Astrocyte of the spinal cord (primary cell): ENCODE measurements around the gene CAMTA1.

Experiments used
- DNase-seq: peaks from one replicate; pipeline ENCODE4 v3.0.0; 2011; ENCODE audit warnings: low read depth, low spot score
- H3K4me3 ChIP-seq: 2 replicates; pipeline ENCODE4 v1.5.1; 2011; ENCODE audit warnings: low read depth, mild to moderate bottlenecking, low read length, moderate library complexity
- CTCF ChIP-seq: IDR thresholded peaks from 2 replicates; pipeline ENCODE4 v1.5.1; 2012; ENCODE audit warnings: low read depth, mild to moderate bottlenecking, low read length, inconsistent platforms
- in situ Hi-C: cut with HindIII; loops from 2 replicates; pipeline ENCODE4 v1.10.0; 2017; ENCODE audit warnings: low sequenced_read_pairs

CAMTA1 gene

GRCh38 chr1:7447093-7447492, 661.8 kb downstream of the CAMTA1 start:
- TF ChIP-seq CTCF: no peak
- H3K4me3 ChIP-seq: no peak overlapping the region
- DNase-seq: no peak
- in situ Hi-C loops: no loop called here

GRCh38 chr1:7447736-7448135, 662.5 kb downstream of the CAMTA1 start:
- in situ Hi-C loops: no loop called here
- no peak overlapping the region for H3K4me3 ChIP-seq
- no peak for DNase-seq
- no peak for TF ChIP-seq CTCF

- H3K4me3 ChIP-seq: no peak overlapping the region
- in situ Hi-C loops: no loop called here
- no peak for TF ChIP-seq CTCF
- no peak for DNase-seq
Measured at GRCh38 chr1:7448986-7449385, 663.7 kb downstream of the CAMTA1 start.

GRCh38 chr1:7449750-7450149, 664.5 kb downstream of the CAMTA1 start:
- no peak overlapping the region for H3K4me3 ChIP-seq
- DNase-seq: no peak
- in situ Hi-C loops: no loop called here
- TF ChIP-seq CTCF: no peak

- in situ Hi-C loops: no loop called here
- H3K4me3 ChIP-seq: no peak overlapping the region
- no peak for DNase-seq
- TF ChIP-seq CTCF: no peak
Measured at GRCh38 chr1:7450838-7451237, 665.6 kb downstream of the CAMTA1 start.

GRCh38 chr1:7453038-7453437, 667.8 kb downstream of the CAMTA1 start:
- in situ Hi-C loops: no loop called here
- DNase-seq: no peak
- H3K4me3 ChIP-seq: no peak overlapping the region
- no peak for TF ChIP-seq CTCF
